Kidney (tissue), 14 donors: ENCODE measurements around the gene CXCR2. TPM values are rescaled to one million over a fixed set of nuclear protein-coding genes. Genes with fewer than 3 reads are reported as not detected.
"Not testable (repeated sequence)": the region's sequence is repeated elsewhere in the genome, so short reads cannot be mapped to it uniquely, and the experiment has no call there.

ENCODE experiments used
- DNase-seq, 5 donors: peaks; one replicate each; pipeline ENCODE4 v3.0.0-alpha.2; 2013 to 2020
- FAIRE-seq: peaks from 2 replicates; lab custom pipeline; 2012; peaks lifted over from hg19 to GRCh38; lab: Jason Lieb, UNC
- H3K27ac ChIP-seq, 2 donors: one replicate each; pipeline ENCODE4 v1.7.0; 2013; ENCODE audit warnings: low read depth in 2 of 2, low read length in 2 of 2, inconsistent platforms in 1 of 2
- H3K27me3 ChIP-seq: one replicate; pipeline ENCODE4 v1.7.1; 2013; ENCODE audit warnings: low read length, inconsistent platforms; ENCODE audit not compliant: control insufficient read depth, insufficient read depth
- H3K36me3 ChIP-seq, 3 donors: one replicate each; pipeline versions ENCODE4 v1.7.0 to v1.7.1; 2013; ENCODE audit warnings: low read length in 3 of 3, control low read depth in 1 of 3, inconsistent platforms in 1 of 3; ENCODE audit not compliant: insufficient read depth in 3 of 3, control insufficient read depth in 2 of 3
- H3K4me1 ChIP-seq, 3 donors: one replicate each; pipeline versions ENCODE4 v1.7.0 to v1.7.1; 2013; ENCODE audit warnings: low read length in 3 of 3, inconsistent platforms in 1 of 3, low read depth in 1 of 3; ENCODE audit not compliant: control insufficient read depth in 2 of 3, insufficient read depth in 2 of 3
- H3K4me3 ChIP-seq, 3 donors: one replicate each; pipeline versions ENCODE4 v1.7.0 to v1.8.1; 2013; ENCODE audit warnings: low read length in 3 of 3, control low read depth in 1 of 3, inconsistent platforms in 1 of 3
- H3K9ac ChIP-seq, 3 donors: one replicate each; pipeline versions ENCODE4 v1.7.0 to v1.7.1; 2013; ENCODE audit warnings: low read length in 3 of 3, control low read depth in 1 of 3, inconsistent platforms in 1 of 3
- H3K9me3 ChIP-seq, 3 donors: one replicate each; pipeline versions ENCODE4 v1.7.0 to v1.7.1; 2013; ENCODE audit warnings: low read length in 3 of 3, control low read depth in 1 of 3, inconsistent platforms in 1 of 3; ENCODE audit not compliant: control insufficient read depth in 2 of 3, insufficient read depth in 1 of 3
- CTCF ChIP-seq: IDR thresholded peaks from 3 replicates; pipeline ENCODE4 v1.5.1; 2012; ENCODE audit warnings: mild to moderate bottlenecking, moderate library complexity, borderline replicate concordance; ENCODE audit not compliant: insufficient read depth; ENCODE audit errors: extremely low read depth
- intact Hi-C: fragments of 100-400 bp; cut with DNase I; formaldehyde crosslinking; loops from one replicate; pipeline ENCODE4 v1.11.1; 2022
- polyA plus RNA-seq: library from polyadenylated mRNA; stranded (reverse); fragments of 350-450 nt; fragmentation: Illumina TruSeq; extraction: RNeasy Lipid Tissue Mini Kit (QIAGEN cat#74804); gene quantifications from one replicate; pipeline ENCODE4 v1.2.3, GENCODE V29; 2014; ENCODE audit warnings: low read depth, low replicate concordance; ENCODE audit not compliant: insufficient read depth
- total RNA-seq: library from RNA; stranded (reverse); fragmentation: NEBNext Ultra II Directional; extraction: Animal tissue kit (Norgen Biotek cat#: 25700); gene quantifications from one replicate; pipeline ENCODE4 v1.2.1, GENCODE V29; 2021
- donor health status: control.
- donor health status: control.
- donor health status: control.
- donor health status: control.
- donor health status: control.
- donor health status: DM: yes; HTN: yes; CAD: no.
- donor health status: Normal renal cell carcinoma (clear cell type).

The CXCR2 gene
- total and polyA plus RNA-seq, 2 donors from 2014 or later: 0.44 TPM; not detected in 1

- DNase-seq (peak in 4 of 5 donors; percentile 36 to 66 (median 53)), FAIRE-seq (no peak)
- no peak overlapping the region for H3K27ac ChIP-seq
Observed at GRCh38 chr2:218168635-218169462, 43.0 kb downstream of the CXCR2 start.

DNA sequence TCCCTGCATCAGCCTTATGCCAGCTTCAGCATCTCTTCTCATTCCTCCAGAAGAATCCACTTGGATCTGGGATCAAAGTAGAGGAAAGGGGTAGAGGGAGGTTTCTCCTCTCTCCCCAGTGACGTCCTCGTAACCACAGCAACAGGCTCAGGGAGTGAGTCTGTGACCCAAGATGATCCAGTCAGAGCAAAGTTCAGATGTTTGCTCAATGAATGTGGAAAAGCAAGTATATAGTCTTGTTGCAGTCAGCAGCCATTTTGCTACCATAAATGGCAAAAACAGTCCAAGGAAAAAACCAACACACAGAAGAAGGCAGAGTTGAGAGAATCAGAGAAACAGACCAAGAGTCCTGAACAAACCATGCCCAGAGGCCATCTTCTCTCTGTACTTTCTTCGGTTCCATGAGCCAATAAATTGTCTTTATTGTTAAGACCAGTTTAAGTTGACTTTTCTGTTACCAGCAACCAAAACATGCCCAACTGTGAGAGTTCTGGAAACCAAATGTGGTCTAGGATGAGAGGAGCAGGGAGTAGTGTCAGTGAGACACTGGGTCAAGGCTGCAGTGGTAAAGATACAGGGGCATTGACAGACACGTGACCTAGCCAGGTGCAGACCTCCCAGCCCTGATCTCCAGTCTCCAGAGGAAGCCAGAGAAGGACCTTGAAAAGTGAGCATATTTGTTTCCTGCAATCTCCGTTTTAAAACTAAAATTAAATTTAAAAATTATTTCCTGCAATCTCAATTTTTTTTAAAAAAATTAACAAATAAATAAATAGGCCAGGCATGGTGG lies 44.1 kb downstream of the CXCR2 start:
- H3K36me3 ChIP-seq: no peaks in the 10 kb centered on the region
- intact Hi-C loops: no loop called here
- no peaks in the 10 kb centered on the region for H3K27me3 ChIP-seq
- no peak overlapping the region for H3K4me3 ChIP-seq
- H3K4me1 ChIP-seq: no peaks in the 10 kb centered on the region
- FAIRE-seq: no peak
- peak in 3 of 5 donors; percentile 18 to 30 (median 24) for DNase-seq
- H3K27ac ChIP-seq: no peak overlapping the region
- H3K9ac ChIP-seq: no peak overlapping the region
- no peak for TF ChIP-seq CTCF
- no peaks in the 10 kb centered on the region for H3K9me3 ChIP-seq

More at GRCh38 chr2:218168635-218169462, 43.0 kb downstream of the CXCR2 start:
- intact Hi-C loops: no loop called here
- Histone ChIP-seq H3K9ac (no peak overlapping the region), H3K36me3 (no peaks in the 10 kb centered on the region), H3K4me1 (no peaks in the 10 kb centered on the region), H3K27me3 (no peaks in the 10 kb centered on the region), H3K4me3 (no peak overlapping the region), H3K9me3 (no peaks in the 10 kb centered on the region)
- peak; percentile 37 for TF ChIP-seq CTCF

DNA sequence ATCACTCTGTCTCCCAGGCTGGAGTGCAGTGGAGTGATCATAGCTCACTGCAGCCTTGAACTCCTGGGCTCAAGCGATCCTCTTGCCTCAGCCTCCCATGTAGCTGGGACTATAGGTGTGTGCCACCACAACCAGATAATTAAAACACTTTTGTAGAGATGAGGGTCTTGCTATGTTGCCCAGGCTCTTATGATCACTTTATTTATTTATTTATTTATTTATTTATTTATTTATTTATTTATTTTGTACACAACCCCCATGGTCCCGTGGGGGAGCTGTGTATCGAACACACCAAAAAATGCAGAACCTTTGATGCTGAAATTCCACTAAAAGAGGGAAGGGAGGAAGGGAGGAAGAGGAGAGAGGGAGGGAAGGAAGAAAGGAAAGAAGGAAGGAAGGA lies 45.9 kb downstream of the CXCR2 start:
- H3K36me3 ChIP-seq, H3K4me1 ChIP-seq, H3K4me3 ChIP-seq, H3K27me3 ChIP-seq, H3K27ac ChIP-seq, intact Hi-C loops, FAIRE-seq, H3K9ac ChIP-seq, H3K9me3 ChIP-seq, DNase-seq: not testable (repeated sequence)

DNA sequence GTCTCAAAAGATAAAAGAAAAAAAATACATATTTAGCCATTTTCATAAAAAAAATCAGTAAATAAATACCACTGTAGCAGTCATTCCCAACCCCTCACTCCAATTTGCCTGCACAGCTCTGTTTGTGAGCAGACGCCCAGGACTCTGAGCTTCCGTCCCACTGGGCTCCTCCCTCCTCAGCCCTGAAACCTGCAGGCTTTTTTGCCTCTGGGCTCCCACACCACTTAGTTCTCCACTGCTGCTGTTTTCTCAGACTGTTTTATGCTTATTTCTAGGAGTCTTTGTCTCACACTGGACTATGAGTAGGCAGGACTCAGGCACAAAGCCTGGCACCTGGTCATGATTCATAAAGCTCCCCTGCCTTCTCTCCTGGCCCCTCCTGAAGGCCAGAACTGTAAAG lies 47.0 kb downstream of the CXCR2 start:
- H3K36me3 ChIP-seq: no peaks in the 10 kb centered on the region
- intact Hi-C loops: no loop called here
- no peak for DNase-seq
- no peak overlapping the region for H3K4me3 ChIP-seq
- no peaks in the 10 kb centered on the region for H3K4me1 ChIP-seq
- no peak overlapping the region for H3K9ac ChIP-seq
- no peak for FAIRE-seq
- H3K27ac ChIP-seq: no peak overlapping the region
- no peaks in the 10 kb centered on the region for H3K9me3 ChIP-seq
- TF ChIP-seq CTCF: no peak
- no peaks in the 10 kb centered on the region for H3K27me3 ChIP-seq
